Tibial artery (tissue), 4 donors: ENCODE data around the gene TEAD1.

Experiments
- DNase-seq, 2 donors: peaks; one replicate each; pipeline ENCODE4 v3.0.0-alpha.2; 2019
- H3K27ac ChIP-seq, 2 donors: fragments of 200-600 bp; sonication (generic) in 1 of 2; 1 replicate in 1 of 2; 2 replicates in 1 of 2; pipeline ENCODE4 v1.5.1; 2018 to 2019; ENCODE audit warnings: mild to moderate bottlenecking in 1 of 2
- H3K27me3 ChIP-seq, 2 donors: fragments of 200-600 bp; sonication (generic) in 1 of 2; one replicate each; pipeline versions ENCODE4 v1.5.1 to v1.6.0; 2016 to 2019
- H3K36me3 ChIP-seq, 3 donors: fragments of 200-600 bp; sonication (generic) in 2 of 3; one replicate each; pipeline ENCODE4 v1.5.1; 2016 to 2019; ENCODE audit warnings: mild to moderate bottlenecking in 2 of 3
- H3K4me1 ChIP-seq, 4 donors: fragments of 200-600 bp; sonication (generic) in 2 of 4; 1 replicate in 3 of 4; 2 replicates in 1 of 4; pipeline ENCODE4 v1.5.1; 2016 to 2019
- H3K4me3 ChIP-seq, 2 donors: fragments of 200-600 bp; sonication (generic) in 1 of 2; 1 replicate in 1 of 2; 2 replicates in 1 of 2; pipeline ENCODE4 v1.5.1; 2018 to 2019; ENCODE audit warnings: mild to moderate bottlenecking in 2 of 2
- H3K9me3 ChIP-seq, 3 donors: fragments of 200-600 bp; sonication (generic) in 1 of 3; one replicate each; pipeline ENCODE4 v1.5.1; 2016 to 2019
- intact Hi-C: fragments of 100-400 bp; cut with DNase I; formaldehyde crosslinking; loops from one replicate; pipeline ENCODE4 v1.15.0; 2023; ENCODE audit warnings: low total_unique reads
- TF ChIP-seq, protein P1 (sequence below), 2 experiments: fragments of 200-600 bp in 1 of 2; fragments of 450-650 bp in 1 of 2; IDR thresholded peaks; one replicate each; pipeline ENCODE4 v1.5.1; 2017 to 2019; ENCODE audit warnings: antibody characterized with exemption in 2 of 2, mild to moderate bottlenecking in 1 of 2, moderate library complexity in 1 of 2

TEAD1 gene

GRCh38 chr11:12973528-12974181, 299.4 kb downstream of the TEAD1 start:
- Histone ChIP-seq H3K4me3 (no peak overlapping the region), H3K27me3 (peaks cover 0 to 2% of the 10 kb centered on the region in 2 donors), H3K9me3 (no peaks in the 10 kb centered on the region), H3K36me3 (no peaks in the 10 kb centered on the region), H3K4me1 (peaks cover 0 to 4% (median 0%) of the 10 kb centered on the region in 4 donors), H3K27ac (no peak overlapping the region)
- no peak for DNase-seq
- TF ChIP-seq, protein P1, sequence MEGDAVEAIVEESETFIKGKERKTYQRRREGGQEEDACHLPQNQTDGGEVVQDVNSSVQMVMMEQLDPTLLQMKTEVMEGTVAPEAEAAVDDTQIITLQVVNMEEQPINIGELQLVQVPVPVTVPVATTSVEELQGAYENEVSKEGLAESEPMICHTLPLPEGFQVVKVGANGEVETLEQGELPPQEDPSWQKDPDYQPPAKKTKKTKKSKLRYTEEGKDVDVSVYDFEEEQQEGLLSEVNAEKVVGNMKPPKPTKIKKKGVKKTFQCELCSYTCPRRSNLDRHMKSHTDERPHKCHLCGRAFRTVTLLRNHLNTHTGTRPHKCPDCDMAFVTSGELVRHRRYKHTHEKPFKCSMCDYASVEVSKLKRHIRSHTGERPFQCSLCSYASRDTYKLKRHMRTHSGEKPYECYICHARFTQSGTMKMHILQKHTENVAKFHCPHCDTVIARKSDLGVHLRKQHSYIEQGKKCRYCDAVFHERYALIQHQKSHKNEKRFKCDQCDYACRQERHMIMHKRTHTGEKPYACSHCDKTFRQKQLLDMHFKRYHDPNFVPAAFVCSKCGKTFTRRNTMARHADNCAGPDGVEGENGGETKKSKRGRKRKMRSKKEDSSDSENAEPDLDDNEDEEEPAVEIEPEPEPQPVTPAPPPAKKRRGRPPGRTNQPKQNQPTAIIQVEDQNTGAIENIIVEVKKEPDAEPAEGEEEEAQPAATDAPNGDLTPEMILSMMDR (IDR thresholded peaks at IDR 0.05): no peak
- intact Hi-C loops: no loop called here

DNA sequence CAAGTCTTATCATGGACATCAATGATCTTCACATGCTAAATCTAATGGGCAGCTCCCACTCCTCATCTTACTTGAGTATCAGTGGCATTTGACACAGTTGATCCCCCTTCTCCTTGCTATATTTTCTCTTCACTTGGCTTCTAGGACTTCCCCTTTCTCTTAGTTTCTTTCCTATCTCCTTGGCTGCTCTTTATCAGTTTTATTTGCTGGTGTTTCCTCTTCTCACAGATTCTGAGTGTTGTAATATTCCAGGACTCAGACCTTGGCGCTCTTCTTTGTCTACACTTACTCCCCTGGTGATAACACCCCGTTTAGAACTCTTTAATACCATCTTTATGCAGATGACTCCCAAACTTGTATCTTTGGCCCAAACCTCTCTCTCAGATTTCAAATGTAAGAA, 301.0 kb downstream of the TEAD1 start:
- H3K27me3 ChIP-seq: peaks cover 0 to 2% of the 10 kb centered on the region in 2 donors
- DNase-seq: no peak
- no peaks in the 10 kb centered on the region for H3K36me3 ChIP-seq
- no peak overlapping the region for H3K4me3 ChIP-seq
- intact Hi-C loops: no loop called here
- no peak overlapping the region for H3K27ac ChIP-seq
- no peaks in the 10 kb centered on the region for H3K9me3 ChIP-seq
- TF ChIP-seq, protein P1 (IDR thresholded peaks at IDR 0.05): no peak
- peaks cover 0 to 4% (median 0%) of the 10 kb centered on the region in 4 donors for H3K4me1 ChIP-seq

DNA sequence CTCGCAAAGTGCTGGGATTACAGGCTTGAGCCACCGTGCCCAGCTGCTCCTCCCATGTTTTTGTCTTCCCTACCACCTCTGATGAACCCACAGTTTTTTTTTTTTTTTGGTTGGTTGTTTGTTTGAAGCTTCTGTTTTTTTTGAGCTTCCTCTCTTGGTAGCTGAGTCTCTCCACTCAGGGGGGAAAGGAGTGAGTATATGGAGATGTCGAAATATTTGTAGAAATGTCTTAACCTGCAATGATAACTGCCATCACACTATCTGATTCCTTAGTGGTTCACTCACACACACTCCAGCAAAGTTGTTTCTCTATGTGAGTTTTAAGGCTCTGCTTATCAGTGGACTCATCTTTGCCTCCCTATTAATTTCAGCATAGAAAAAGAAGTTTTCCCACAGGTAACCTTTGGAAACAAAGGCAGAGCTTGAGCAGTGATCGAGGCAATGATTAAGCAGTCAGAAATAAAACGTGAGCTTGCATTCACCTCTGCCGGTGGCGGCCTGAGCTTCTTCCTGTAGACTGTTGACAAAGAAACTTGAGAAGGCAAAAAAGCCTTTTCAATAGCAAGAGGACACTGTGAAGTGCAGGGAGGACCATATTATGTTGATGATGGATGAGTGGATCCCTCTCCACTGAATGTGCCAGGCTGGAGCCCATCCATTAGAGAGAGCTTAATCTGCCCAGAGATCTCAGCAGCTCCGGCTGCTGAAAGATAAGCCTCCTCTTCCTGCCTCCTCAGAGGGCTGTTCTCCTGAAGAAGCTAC, 305.9 kb downstream of the TEAD1 start:
- Histone ChIP-seq H3K36me3 (no peaks in the 10 kb centered on the region), H3K27me3 (peaks cover 0 to 7% of the 10 kb centered on the region in 2 donors), H3K4me3 (no peak overlapping the region), H3K9me3 (no peaks in the 10 kb centered on the region), H3K27ac (no peak overlapping the region), H3K4me1 (no peaks in the 10 kb centered on the region)
- intact Hi-C loops: no loop called here
- no peak for DNase-seq
- TF ChIP-seq, protein P1 (IDR thresholded peaks at IDR 0.05): no peak

DNA sequence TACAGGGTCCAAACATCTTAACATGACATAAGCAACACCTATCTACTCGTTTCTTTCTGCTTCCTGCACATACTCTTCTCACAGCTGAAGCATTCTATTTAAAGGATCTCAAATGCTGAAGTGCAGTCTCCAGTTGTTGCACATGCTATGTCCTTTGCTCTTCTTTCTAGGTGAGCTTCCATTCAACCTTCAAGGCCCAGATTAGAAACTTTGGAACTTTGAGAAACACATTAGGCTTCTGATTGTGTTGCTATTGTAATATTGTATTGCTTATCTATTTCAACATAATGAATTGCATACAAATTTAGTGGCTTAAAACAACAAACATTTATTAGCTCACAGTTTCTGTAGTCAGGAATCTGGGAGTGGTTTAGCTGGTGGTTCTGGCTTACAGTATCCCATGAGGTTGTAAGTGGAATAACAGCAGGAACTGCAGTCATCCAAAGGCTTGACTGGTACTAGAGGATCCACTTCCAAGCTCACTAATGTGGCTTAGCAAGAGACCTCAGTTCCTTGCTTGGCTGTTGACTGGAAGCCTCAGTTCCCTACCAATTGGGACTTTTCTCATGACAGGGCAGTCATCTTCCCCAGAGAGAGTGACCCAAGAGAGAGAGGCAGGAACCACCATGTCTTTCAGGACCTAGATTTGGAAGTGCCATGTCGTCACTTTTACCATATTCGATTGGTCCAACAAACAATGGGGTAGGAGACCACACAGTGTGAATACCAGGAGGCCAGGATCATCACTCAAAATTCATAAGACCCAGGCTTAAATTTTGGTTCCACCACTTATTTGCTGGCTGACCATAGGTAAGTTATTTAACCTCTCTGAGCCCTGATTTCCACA, 307.7 kb downstream of the TEAD1 start:
- TF ChIP-seq, protein P1 (IDR thresholded peaks at IDR 0.05): no peak
- no peaks in the 10 kb centered on the region for H3K9me3 ChIP-seq
- H3K36me3 ChIP-seq: no peaks in the 10 kb centered on the region
- peaks cover 0 to 7% of the 10 kb centered on the region in 2 donors for H3K27me3 ChIP-seq
- H3K4me3 ChIP-seq: no peak overlapping the region
- DNase-seq: no peak
- no peak overlapping the region for H3K27ac ChIP-seq
- no peaks in the 10 kb centered on the region for H3K4me1 ChIP-seq
- intact Hi-C loops: no loop called here

- no peaks in the 10 kb centered on the region for H3K4me1 ChIP-seq
- DNase-seq: no peak
- intact Hi-C loops: no loop called here
- no peaks in the 10 kb centered on the region for H3K36me3 ChIP-seq
- peaks cover 0 to 6% of the 10 kb centered on the region in 2 donors for H3K27me3 ChIP-seq
- TF ChIP-seq, protein P1 (IDR thresholded peaks at IDR 0.05): no peak
- no peak overlapping the region for H3K27ac ChIP-seq
- H3K9me3 ChIP-seq: no peaks in the 10 kb centered on the region
- no peak overlapping the region for H3K4me3 ChIP-seq
These were observed 309.1 kb downstream of the TEAD1 start for GRCh38 chr11:12983336-12983735.
